ENCODE results near the gene FBN1. TPM values are rescaled to one million over a fixed set of nuclear protein-coding genes. Genes with fewer than 3 reads are reported as not detected.

Gene FBN1
- total RNA-seq, 1 donor, result 1,556 TPM

- no peak overlapping the region for H3K4me3 ChIP-seq (ENCODE audit: insufficient read depth, low read length)
- H3K4me1 ChIP-seq (ENCODE audit: insufficient read depth, low read length), result peaks cover 51% of the 10 kb centered on the region
- H3K27ac ChIP-seq (ENCODE audit: low read depth, low read length), result peak overlapping the region; percentile 82
- no peaks in the 10 kb centered on the region for H3K9me3 ChIP-seq (ENCODE audit: low read depth, low read length)
- H3K4me2 ChIP-seq (ENCODE audit: insufficient read depth, low read length), result peak overlapping the region; percentile 18
- peaks cover 45% of the 10 kb centered on the region for H3K36me3 ChIP-seq (ENCODE audit: insufficient read depth, low read length)
- H4K20me1 ChIP-seq (ENCODE audit: insufficient read depth, low read length), result peaks cover 68% of the 10 kb centered on the region
- H3K27me3 ChIP-seq (ENCODE audit: insufficient read depth, low read length), result no peaks in the 10 kb centered on the region
- no peak for TF ChIP-seq CTCF (IDR thresholded peaks at IDR 0.05; ENCODE audit: extremely low read depth, low read depth, low read length)
- no peak for DNase-seq (ENCODE audit: insufficient read length, low spot score, missing footprints)
- H2AFZ ChIP-seq (ENCODE audit: low read length), result no peak overlapping the region
- peaks cover 97% of the 10 kb centered on the region for H3K79me2 ChIP-seq (ENCODE audit: insufficient read depth, low read length)
Measured at GRCh38 chr15:48625126-48625525, 20.4 kb downstream of the FBN1 start.

GRCh38 chr15:48624700-48625099 lies 20.8 kb downstream of the FBN1 start:
- Histone ChIP-seq H2AFZ (ENCODE audit: low read length) (no peak overlapping the region), H3K4me2 (ENCODE audit: insufficient read depth, low read length) (no peak overlapping the region), H3K4me1 (ENCODE audit: insufficient read depth, low read length) (peaks cover 46% of the 10 kb centered on the region), H4K20me1 (ENCODE audit: insufficient read depth, low read length) (peaks cover 68% of the 10 kb centered on the region), H3K36me3 (ENCODE audit: insufficient read depth, low read length) (peaks cover 45% of the 10 kb centered on the region), H3K9me3 (ENCODE audit: low read depth, low read length) (no peaks in the 10 kb centered on the region), H3K4me3 (ENCODE audit: insufficient read depth, low read length) (no peak overlapping the region), H3K79me2 (ENCODE audit: insufficient read depth, low read length) (peaks cover 97% of the 10 kb centered on the region), H3K27me3 (ENCODE audit: insufficient read depth, low read length) (no peaks in the 10 kb centered on the region), H3K27ac (ENCODE audit: low read depth, low read length) (peak overlapping the region; percentile 82)
- no peak for DNase-seq (ENCODE audit: insufficient read length, low spot score, missing footprints)
- TF ChIP-seq CTCF (IDR thresholded peaks at IDR 0.05; ENCODE audit: extremely low read depth, low read depth, low read length), result no peak

GRCh38 chr15:48623456-48623855 lies 22.1 kb downstream of the FBN1 start:
- Histone ChIP-seq H3K36me3 (ENCODE audit: insufficient read depth, low read length) (peaks cover 53% of the 10 kb centered on the region), H3K79me2 (ENCODE audit: insufficient read depth, low read length) (peaks cover 99% of the 10 kb centered on the region), H3K27ac (ENCODE audit: low read depth, low read length) (no peak overlapping the region), H3K9me3 (ENCODE audit: low read depth, low read length) (no peaks in the 10 kb centered on the region), H3K4me2 (ENCODE audit: insufficient read depth, low read length) (no peak overlapping the region), H2AFZ (ENCODE audit: low read length) (no peak overlapping the region), H4K20me1 (ENCODE audit: insufficient read depth, low read length) (peaks cover 68% of the 10 kb centered on the region), H3K4me3 (ENCODE audit: insufficient read depth, low read length) (no peak overlapping the region), H3K27me3 (ENCODE audit: insufficient read depth, low read length) (no peaks in the 10 kb centered on the region), H3K4me1 (ENCODE audit: insufficient read depth, low read length) (peaks cover 37% of the 10 kb centered on the region)
- no peak for DNase-seq (ENCODE audit: insufficient read length, low spot score, missing footprints)
- TF ChIP-seq CTCF (IDR thresholded peaks at IDR 0.05; ENCODE audit: extremely low read depth, low read depth, low read length), result no peak

GRCh38 chr15:48622237-48622636 lies 23.3 kb downstream of the FBN1 start:
- Histone ChIP-seq H4K20me1 (ENCODE audit: insufficient read depth, low read length) (peaks cover 70% of the 10 kb centered on the region), H3K36me3 (ENCODE audit: insufficient read depth, low read length) (peaks cover 44% of the 10 kb centered on the region), H3K4me2 (ENCODE audit: insufficient read depth, low read length) (no peak overlapping the region), H3K79me2 (ENCODE audit: insufficient read depth, low read length) (peaks cover 99% of the 10 kb centered on the region), H3K9me3 (ENCODE audit: low read depth, low read length) (no peaks in the 10 kb centered on the region), H3K4me1 (ENCODE audit: insufficient read depth, low read length) (peaks cover 37% of the 10 kb centered on the region), H2AFZ (ENCODE audit: low read length) (no peak overlapping the region), H3K4me3 (ENCODE audit: insufficient read depth, low read length) (no peak overlapping the region), H3K27me3 (ENCODE audit: insufficient read depth, low read length) (no peaks in the 10 kb centered on the region), H3K27ac (ENCODE audit: low read depth, low read length) (peak overlapping the region; percentile 52)
- no peak for TF ChIP-seq CTCF (IDR thresholded peaks at IDR 0.05; ENCODE audit: extremely low read depth, low read depth, low read length)
- no peak for DNase-seq (ENCODE audit: insufficient read length, low spot score, missing footprints)
